Measurements from ENCODE around the gene RAB36. TPM values are rescaled to one million over a fixed set of nuclear protein-coding genes. Genes with fewer than 3 reads are reported as not detected.

The RAB36 gene, protein sequence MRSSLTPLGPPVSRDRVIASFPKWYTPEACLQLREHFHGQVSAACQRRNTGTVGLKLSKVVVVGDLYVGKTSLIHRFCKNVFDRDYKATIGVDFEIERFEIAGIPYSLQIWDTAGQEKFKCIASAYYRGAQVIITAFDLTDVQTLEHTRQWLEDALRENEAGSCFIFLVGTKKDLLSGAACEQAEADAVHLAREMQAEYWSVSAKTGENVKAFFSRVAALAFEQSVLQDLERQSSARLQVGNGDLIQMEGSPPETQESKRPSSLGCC
- total RNA-seq: 1 to 10 TPM in 3 of 4 donors, not detected in 1; 1.0 to 2.5 (median 1.7) TPM

- H3K9me3 ChIP-seq: no peaks in the 10 kb centered on the region
- peak; percentile 97 to 98 (median 98) for DNase-seq
- no peaks in the 10 kb centered on the region for H3K27me3 ChIP-seq
- H3K27ac ChIP-seq: peak within 1 kb of the TSS; percentile 17 to 69 (median 46)
- peak within 1 kb of the TSS; percentile 30 to 48 (median 44) for H3K4me3 ChIP-seq
- H3K4me1 ChIP-seq: peaks cover 3 to 36% (median 17%) of the 10 kb centered on the region in 4 donors
- no peak for TF ChIP-seq CTCF (IDR thresholded peaks at IDR 0.05)
- TF ChIP-seq POLR2A (IDR thresholded peaks at IDR 0.05): peak; percentile 26 to 30
- H3K36me3 ChIP-seq: no peaks in the 10 kb centered on the region
These were observed at the start of gene RAB36 for GRCh38 chr22:23144932-23145877. Gene RAB36 (plus strand): TSS chr22:23145477. CDS start chr22:23146617, 1,140 bp downstream.

GRCh38 chr22:23095733-23096342, 49.4 kb upstream of the RAB36 start:
- no peaks in the 10 kb centered on the region for H3K9me3 ChIP-seq
- TF ChIP-seq CTCF (IDR thresholded peaks at IDR 0.05) (no peak), POLR2A (IDR thresholded peaks at IDR 0.05) (no peak)
- H3K27me3 ChIP-seq: no peaks in the 10 kb centered on the region
- H3K36me3 ChIP-seq: no peaks in the 10 kb centered on the region
- H3K4me1 ChIP-seq: peaks cover 0 to 8% (median 0%) of the 10 kb centered on the region in 4 donors
- DNase-seq: no peak
- no peak overlapping the region for H3K4me3 ChIP-seq
- H3K27ac ChIP-seq: no peak overlapping the region

GRCh38 chr22:23097412-23098229, 47.7 kb upstream of the RAB36 start:
- Histone ChIP-seq H3K27ac (no peak overlapping the region), H3K36me3 (no peaks in the 10 kb centered on the region), H3K4me1 (peaks cover 0 to 8% (median 0%) of the 10 kb centered on the region in 4 donors), H3K9me3 (no peaks in the 10 kb centered on the region), H3K4me3 (no peak overlapping the region), H3K27me3 (no peaks in the 10 kb centered on the region)
- TF ChIP-seq POLR2A (IDR thresholded peaks at IDR 0.05): no peak
- TF ChIP-seq CTCF (IDR thresholded peaks at IDR 0.05): no peak
- DNase-seq: no peak

GRCh38 chr22:23098230-23098705, 47.0 kb upstream of the RAB36 start:
- no peaks in the 10 kb centered on the region for H3K9me3 ChIP-seq
- no peak overlapping the region for H3K4me3 ChIP-seq
- DNase-seq: no peak
- no peak for TF ChIP-seq CTCF (IDR thresholded peaks at IDR 0.05)
- TF ChIP-seq POLR2A (IDR thresholded peaks at IDR 0.05): no peak
- H3K36me3 ChIP-seq: no peaks in the 10 kb centered on the region
- peaks cover 0 to 8% (median 0%) of the 10 kb centered on the region in 4 donors for H3K4me1 ChIP-seq
- H3K27me3 ChIP-seq: no peaks in the 10 kb centered on the region
- H3K27ac ChIP-seq: no peak overlapping the region
